Measurements from ENCODE around the gene SNX19. TPM values are rescaled to one million over a fixed set of nuclear protein-coding genes. Genes with fewer than 3 reads are reported as not detected.

The SNX19 gene
- polyA plus RNA-seq, 1 of the 3 experiments (the other 2 are of a cell fraction), result 16.6 TPM

GRCh38 chr11:130829920-130830511, 86.3 kb downstream of the SNX19 start:
- H4K20me1 ChIP-seq (ENCODE audit: insufficient read depth), result no peaks in the 10 kb centered on the region
- no peak overlapping the region for H2AFZ ChIP-seq (ENCODE audit: low read depth)
- ChIA-PET CTCF (interaction anchor here (1.2 to 2.7 kb wide), 3 partner anchors 32 to 1080 kb away, joined by 3 to 13 read pairs (median 7); no protein-coding TSS in a partner anchor), POLR2A (interaction anchor here (1.1 kb wide), 1 partner anchor 985 kb away, joined by 3 read pairs; no protein-coding TSS in a partner anchor)
- no peak for DNase-seq
- no peaks in the 10 kb centered on the region for H3K27me3 ChIP-seq (ENCODE audit: insufficient read depth)
- H3K79me2 ChIP-seq (ENCODE audit: insufficient read depth), result no peaks in the 10 kb centered on the region
- H3K9me3 ChIP-seq, result no peaks in the 10 kb centered on the region
- WGBS (ENCODE audit: low lambda C conversion rate), result 98% methylated on average over 5 of the region's 6 CpGs
- no peak overlapping the region for H3K9ac ChIP-seq
- no peak overlapping the region for H3K27ac ChIP-seq (ENCODE audit: low read depth in 2 of 2, low read length in 1 of 2)
- no peak overlapping the region for H3K4me3 ChIP-seq (ENCODE audit: low read depth in 2 of 2, low read length in 1 of 2)
- TF ChIP-seq EP300 (IDR thresholded peaks at IDR 0.05; ENCODE audit: borderline replicate concordance in 1 of 2, low read depth in 1 of 2, low read length in 1 of 2), result no peak
- TF ChIP-seq SMC3 (IDR thresholded peaks at IDR 0.05; ENCODE audit: low read depth, low read length), result no peak
- TF ChIP-seq EZH2phosphoT487 (IDR thresholded peaks at IDR 0.05; ENCODE audit: borderline replicate concordance, low read depth), result no peak
- no peak for TF ChIP-seq FOXJ3 (CRISPR knock-in tag; IDR thresholded peaks at IDR 0.05)
- TF ChIP-seq GABPA (IDR thresholded peaks at IDR 0.05; ENCODE audit: low read depth), result no peak
- no peak for TF ChIP-seq GATA2 (CRISPR knock-in tag; IDR thresholded peaks at IDR 0.05)
- no peak for TF ChIP-seq CTCF (IDR thresholded peaks at IDR 0.05)
- no peak for TF ChIP-seq RAD21 (IDR thresholded peaks at IDR 0.05; ENCODE audit: low read length)
- TF ChIP-seq, protein P1, sequence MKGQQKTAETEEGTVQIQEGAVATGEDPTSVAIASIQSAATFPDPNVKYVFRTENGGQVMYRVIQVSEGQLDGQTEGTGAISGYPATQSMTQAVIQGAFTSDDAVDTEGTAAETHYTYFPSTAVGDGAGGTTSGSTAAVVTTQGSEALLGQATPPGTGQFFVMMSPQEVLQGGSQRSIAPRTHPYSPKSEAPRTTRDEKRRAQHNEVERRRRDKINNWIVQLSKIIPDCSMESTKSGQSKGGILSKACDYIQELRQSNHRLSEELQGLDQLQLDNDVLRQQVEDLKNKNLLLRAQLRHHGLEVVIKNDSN (IDR thresholded peaks at IDR 0.05; ENCODE audit: borderline replicate concordance, low read depth), result no peak
- no peak for TF ChIP-seq ELF1 (IDR thresholded peaks at IDR 0.05)
- TF ChIP-seq POLR2AphosphoS5 (IDR thresholded peaks at IDR 0.05; ENCODE audit: low read depth, low read length), result no peak
- no peak for TF ChIP-seq MXI1 (IDR thresholded peaks at IDR 0.05; ENCODE audit: low read depth, low read length)
- TF ChIP-seq RFX5 (IDR thresholded peaks at IDR 0.05; ENCODE audit: low read length), result no peak
- no peak for TF ChIP-seq MEF2A (IDR thresholded peaks at IDR 0.05; ENCODE audit: borderline replicate concordance, low read depth)
- TF ChIP-seq TCF12 (IDR thresholded peaks at IDR 0.05), result no peak
- no peak for TF ChIP-seq TAF1 (IDR thresholded peaks at IDR 0.05; ENCODE audit: borderline replicate concordance, low read depth, low read length)
- TF ChIP-seq MAX (IDR thresholded peaks at IDR 0.05; ENCODE audit: low read depth), result no peak
- no peak for TF ChIP-seq JUND (IDR thresholded peaks at IDR 0.05)
- H3K4me2 ChIP-seq, result no peak overlapping the region
- no peaks in the 10 kb centered on the region for H3K36me3 ChIP-seq (replicated peaks in 1 of 2; ENCODE audit: control insufficient read depth in 1 of 2, insufficient read depth in 2 of 2, low read length in 1 of 2)
- H3K9me2 ChIP-seq, result no peaks in the 10 kb centered on the region
- peaks cover 8% of the 10 kb centered on the region for H3F3A ChIP-seq (replicated peaks; ENCODE audit: insufficient read depth)
- peaks cover 8 to 16% of the 10 kb centered on the region in 2 experiments for H3K4me1 ChIP-seq (ENCODE audit: control insufficient read depth in 1 of 2, insufficient read depth in 2 of 2, low read depth in 1 of 2, low read length in 1 of 2)

All from SK-N-SH (cell line).